Measurements from ENCODE around the gene COA3.

The COA3 gene

GRCh38 chr17:42814633-42815399 is 16.3 kb upstream of the COA3 start:
- Histone ChIP-seq H3K27me3 (ENCODE audit: low read depth, low read length) (no peaks in the 10 kb centered on the region), H3K9me3 (ENCODE audit: control insufficient read depth in 1 of 2, low read length in 2 of 2) (no peaks in the 10 kb centered on the region), H3K27ac (ENCODE audit: low read length) (peak overlapping the region; percentile 73), H3K4me1 (ENCODE audit: control insufficient read depth in 1 of 2, insufficient read depth in 2 of 2, low read length in 2 of 2) (peaks cover 16 to 33% of the 10 kb centered on the region in 2 donors), H3K36me3 (ENCODE audit: control insufficient read depth in 1 of 2, insufficient read depth in 2 of 2, low read length in 2 of 2) (peaks cover 62 to 69% of the 10 kb centered on the region in 2 donors), H3K4me3 (ENCODE audit: low read depth in 1 of 2, low read length in 2 of 2) (no peak overlapping the region)

GRCh38 chr17:42809250-42809649 is 10.7 kb upstream of the COA3 start:
- Histone ChIP-seq H3K4me3 (ENCODE audit: low read depth in 1 of 2, low read length in 2 of 2) (no peak overlapping the region), H3K9me3 (ENCODE audit: control insufficient read depth in 1 of 2, low read length in 2 of 2) (no peaks in the 10 kb centered on the region), H3K36me3 (ENCODE audit: control insufficient read depth in 1 of 2, insufficient read depth in 2 of 2, low read length in 2 of 2) (peaks cover 18 to 24% of the 10 kb centered on the region in 2 donors), H3K4me1 (ENCODE audit: control insufficient read depth in 1 of 2, insufficient read depth in 2 of 2, low read length in 2 of 2) (peaks cover 2 to 32% of the 10 kb centered on the region in 2 donors), H3K27me3 (ENCODE audit: low read depth, low read length) (no peaks in the 10 kb centered on the region), H3K27ac (ENCODE audit: low read length) (no peak overlapping the region)

- Histone ChIP-seq H3K27ac (ENCODE audit: low read length) (no peak overlapping the region), H3K4me3 (ENCODE audit: low read depth in 1 of 2, low read length in 2 of 2) (no peak overlapping the region), H3K4me1 (ENCODE audit: control insufficient read depth in 1 of 2, insufficient read depth in 2 of 2, low read length in 2 of 2) (peaks cover 0 to 30% of the 10 kb centered on the region in 2 donors), H3K9me3 (ENCODE audit: control insufficient read depth in 1 of 2, low read length in 2 of 2) (no peaks in the 10 kb centered on the region), H3K36me3 (ENCODE audit: control insufficient read depth in 1 of 2, insufficient read depth in 2 of 2, low read length in 2 of 2) (peaks cover 8 to 9% of the 10 kb centered on the region in 2 donors), H3K27me3 (ENCODE audit: low read depth, low read length) (no peaks in the 10 kb centered on the region)
Measured at GRCh38 chr17:42806249-42806648, 7.7 kb upstream of the COA3 start.

- Histone ChIP-seq H3K4me1 (ENCODE audit: control insufficient read depth in 1 of 2, insufficient read depth in 2 of 2, low read length in 2 of 2) (peaks cover 0 to 30% of the 10 kb centered on the region in 2 donors), H3K36me3 (ENCODE audit: control insufficient read depth in 1 of 2, insufficient read depth in 2 of 2, low read length in 2 of 2) (no peaks in the 10 kb centered on the region)
Measured at GRCh38 chr17:42804918-42805367, 6.4 kb upstream of the COA3 start.

GRCh38 chr17:42803074-42803883 is 4.8 kb upstream of the COA3 start:
- Histone ChIP-seq H3K9me3 (ENCODE audit: control insufficient read depth in 1 of 2, low read length in 2 of 2) (no peaks in the 10 kb centered on the region), H3K36me3 (ENCODE audit: control insufficient read depth in 1 of 2, insufficient read depth in 2 of 2, low read length in 2 of 2) (no peaks in the 10 kb centered on the region), H3K4me1 (ENCODE audit: control insufficient read depth in 1 of 2, insufficient read depth in 2 of 2, low read length in 2 of 2) (peaks cover 4 to 20% of the 10 kb centered on the region in 2 donors), H3K4me3 (ENCODE audit: low read depth in 1 of 2, low read length in 2 of 2) (no peak overlapping the region), H3K27me3 (ENCODE audit: low read depth, low read length) (no peaks in the 10 kb centered on the region), H3K27ac (ENCODE audit: low read length) (no peak overlapping the region)

More at GRCh38 chr17:42804918-42805367, 6.4 kb upstream of the COA3 start:
- Histone ChIP-seq H3K9me3 (ENCODE audit: control insufficient read depth in 1 of 2, low read length in 2 of 2) (no peaks in the 10 kb centered on the region), H3K27ac (ENCODE audit: low read length) (peak overlapping the region; percentile 72), H3K27me3 (ENCODE audit: low read depth, low read length) (no peaks in the 10 kb centered on the region), H3K4me3 (ENCODE audit: low read depth in 1 of 2, low read length in 2 of 2) (no peak overlapping the region)

- H3K27me3 ChIP-seq (ENCODE audit: low read depth, low read length), result no peaks in the 10 kb centered on the region
- peaks cover 4 to 14% of the 10 kb centered on the region in 2 donors for H3K4me1 ChIP-seq (ENCODE audit: control insufficient read depth in 1 of 2, insufficient read depth in 2 of 2, low read length in 2 of 2)
- H3K36me3 ChIP-seq (ENCODE audit: control insufficient read depth in 1 of 2, insufficient read depth in 2 of 2, low read length in 2 of 2), result peaks cover 0 to 8% of the 10 kb centered on the region in 2 donors
- H3K4me3 ChIP-seq (ENCODE audit: low read depth in 1 of 2, low read length in 2 of 2), result peak overlapping the region; percentile 91 to 93
- no peaks in the 10 kb centered on the region for H3K9me3 ChIP-seq (ENCODE audit: control insufficient read depth in 1 of 2, low read length in 2 of 2)
- H3K27ac ChIP-seq (ENCODE audit: low read length), result peak overlapping the region; percentile 93
Measured at GRCh38 chr17:42798011-42798382, 507 bp downstream of the COA3 start.

GRCh38 chr17:42797067-42798007 is 1.2 kb downstream of the COA3 start:
- H3K9me3 ChIP-seq (ENCODE audit: control insufficient read depth in 1 of 2, low read length in 2 of 2), result no peaks in the 10 kb centered on the region
- H3K27ac ChIP-seq (ENCODE audit: low read length), result peak overlapping the region; percentile 93
- H3K36me3 ChIP-seq (ENCODE audit: control insufficient read depth in 1 of 2, insufficient read depth in 2 of 2, low read length in 2 of 2), result peaks cover 0 to 8% of the 10 kb centered on the region in 2 donors
- no peaks in the 10 kb centered on the region for H3K27me3 ChIP-seq (ENCODE audit: low read depth, low read length)
- H3K4me1 ChIP-seq (ENCODE audit: control insufficient read depth in 1 of 2, insufficient read depth in 2 of 2, low read length in 2 of 2), result peaks cover 4 to 14% of the 10 kb centered on the region in 2 donors
- H3K4me3 ChIP-seq (ENCODE audit: low read depth in 1 of 2, low read length in 2 of 2), result peak overlapping the region; percentile 91 to 93

GRCh38 chr17:42796066-42796758 is 2.3 kb downstream of the COA3 start:
- Histone ChIP-seq H3K27me3 (ENCODE audit: low read depth, low read length) (no peaks in the 10 kb centered on the region), H3K9me3 (ENCODE audit: control insufficient read depth in 1 of 2, low read length in 2 of 2) (no peaks in the 10 kb centered on the region), H3K36me3 (ENCODE audit: control insufficient read depth in 1 of 2, insufficient read depth in 2 of 2, low read length in 2 of 2) (peaks cover 0 to 8% of the 10 kb centered on the region in 2 donors), H3K4me3 (ENCODE audit: low read depth in 1 of 2, low read length in 2 of 2) (no peak overlapping the region), H3K4me1 (ENCODE audit: control insufficient read depth in 1 of 2, insufficient read depth in 2 of 2, low read length in 2 of 2) (peaks cover 4 to 14% of the 10 kb centered on the region in 2 donors), H3K27ac (ENCODE audit: low read length) (peak overlapping the region; percentile 93)

GRCh38 chr17:42795465-42795864 is 3.0 kb downstream of the COA3 start:
- Histone ChIP-seq H3K4me1 (ENCODE audit: control insufficient read depth in 1 of 2, insufficient read depth in 2 of 2, low read length in 2 of 2) (peaks cover 4 to 14% of the 10 kb centered on the region in 2 donors), H3K4me3 (ENCODE audit: low read depth in 1 of 2, low read length in 2 of 2) (no peak overlapping the region), H3K9me3 (ENCODE audit: control insufficient read depth in 1 of 2, low read length in 2 of 2) (no peaks in the 10 kb centered on the region), H3K27ac (ENCODE audit: low read length) (no peak overlapping the region), H3K27me3 (ENCODE audit: low read depth, low read length) (no peaks in the 10 kb centered on the region), H3K36me3 (ENCODE audit: control insufficient read depth in 1 of 2, insufficient read depth in 2 of 2, low read length in 2 of 2) (peaks cover 0 to 8% of the 10 kb centered on the region in 2 donors)

GRCh38 chr17:42795061-42795460 is 3.4 kb downstream of the COA3 start:
- Histone ChIP-seq H3K27ac (ENCODE audit: low read length) (no peak overlapping the region), H3K27me3 (ENCODE audit: low read depth, low read length) (no peaks in the 10 kb centered on the region), H3K36me3 (ENCODE audit: control insufficient read depth in 1 of 2, insufficient read depth in 2 of 2, low read length in 2 of 2) (peaks cover 0 to 8% of the 10 kb centered on the region in 2 donors), H3K4me3 (ENCODE audit: low read depth in 1 of 2, low read length in 2 of 2) (no peak overlapping the region), H3K9me3 (ENCODE audit: control insufficient read depth in 1 of 2, low read length in 2 of 2) (no peaks in the 10 kb centered on the region), H3K4me1 (ENCODE audit: control insufficient read depth in 1 of 2, insufficient read depth in 2 of 2, low read length in 2 of 2) (peaks cover 4 to 14% of the 10 kb centered on the region in 2 donors)
